ENCODE data around the gene RTL10. TPM values are rescaled to one million over a fixed set of nuclear protein-coding genes. Genes with fewer than 3 reads are reported as not detected.

Gene RTL10
- 10 to 100 TPM in 1 of 4 donors, 1 to 10 TPM in 3; 3.5 to 12.8 (median 5.0) TPM for total RNA-seq

DNA sequence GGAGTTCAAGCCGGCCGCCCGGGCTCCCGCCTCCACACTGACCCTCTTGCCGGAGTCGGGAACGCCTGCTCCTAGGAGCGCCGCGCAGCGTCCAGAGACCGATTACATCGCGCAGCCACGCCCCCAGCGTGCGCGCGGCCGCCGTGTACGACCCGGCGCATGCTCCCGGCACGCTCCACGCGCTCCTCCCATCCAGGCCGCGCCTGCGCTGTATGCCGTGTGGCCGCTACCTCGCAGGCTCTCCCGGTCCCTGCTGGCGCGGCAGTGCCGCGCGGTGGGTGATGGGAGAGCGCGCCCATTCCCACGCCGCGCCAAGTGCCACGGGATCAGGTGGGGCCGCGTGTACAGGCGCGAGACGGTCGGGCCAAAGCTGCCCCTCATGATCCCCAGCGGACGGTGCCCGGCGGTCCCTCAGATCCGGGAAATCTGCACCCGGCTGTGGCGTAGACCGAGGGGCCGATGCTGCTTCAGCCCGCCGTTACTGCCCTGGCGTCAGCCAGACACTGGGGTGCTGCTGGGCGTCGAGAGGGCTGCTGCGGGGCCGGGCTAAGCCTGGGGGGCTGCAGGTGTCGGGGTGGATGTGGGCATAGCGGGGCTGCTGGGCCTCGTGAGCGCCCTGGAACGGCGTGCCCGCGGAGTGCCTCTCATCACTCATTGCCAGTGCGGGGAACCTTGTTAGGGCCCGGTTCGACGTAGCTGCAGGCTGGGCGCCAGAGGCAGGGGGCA is at the start of gene RTL10, which contains the start of gene GNB1L:
RTL10 (minus strand) TSS at position 97 of the 726 bp plus-strand sequence. CDS start 2,613 bp downstream, outside the sequence.
GNB1L (minus strand) TSS at position 97 of the 726 bp plus-strand sequence. CDS start 33,519 bp downstream, outside the sequence.
- Histone ChIP-seq H3K27ac (peak within 1 kb of the TSS; percentile 91 to 98 (median 96)), H3K9me3 (no peaks in the 10 kb centered on the region), H3K4me3 (peak within 1 kb of the TSS; percentile 85 to 98 (median 94)), H3K27me3 (no peaks in the 10 kb centered on the region), H3K4me1 (peaks cover 20 to 31% of the 10 kb centered on the region in 2 donors), H3K36me3 (peaks cover 0 to 20% of the 10 kb centered on the region in 2 donors)
- peak; percentile 96 to 98 for TF ChIP-seq POLR2A (IDR thresholded peaks at IDR 0.05)
- no peak for TF ChIP-seq CTCF (IDR thresholded peaks at IDR 0.05 in 4 of 5, conservative IDR thresholded peaks at IDR 0.05 in 1 of 5)
- in situ Hi-C loops (cut with MboI; ENCODE audit: low sequenced_read_pairs in 4 of 4) = no loop called here
- ATAC-seq (peak; percentile 91), DNase-seq (peak; percentile 94 to 97)
- intact Hi-C loops (cut with DNase I; ENCODE audit: low total_unique reads) = loop anchor here (1.0 to 5.0 kb wide), 5 partner anchors 56 to 167 kb away; partner anchors contain the start of gene TANGO2

GRCh38 chr22:19904174-19904856 is 49.6 kb upstream of the RTL10 start:
- Histone ChIP-seq H3K9me3 (no peaks in the 10 kb centered on the region), H3K4me3 (no peak overlapping the region), H3K27me3 (no peaks in the 10 kb centered on the region), H3K4me1 (no peaks in the 10 kb centered on the region), H3K36me3 (peaks cover 0 to 5% of the 10 kb centered on the region in 2 donors), H3K27ac (no peak overlapping the region)
- intact Hi-C loops (cut with DNase I; ENCODE audit: low total_unique reads) = no loop called here
- no peak for DNase-seq
- TF ChIP-seq POLR2A (IDR thresholded peaks at IDR 0.05) = no peak
- no peak for ATAC-seq
- in situ Hi-C loops (cut with MboI; ENCODE audit: low sequenced_read_pairs in 4 of 4) = no loop called here

DNA sequence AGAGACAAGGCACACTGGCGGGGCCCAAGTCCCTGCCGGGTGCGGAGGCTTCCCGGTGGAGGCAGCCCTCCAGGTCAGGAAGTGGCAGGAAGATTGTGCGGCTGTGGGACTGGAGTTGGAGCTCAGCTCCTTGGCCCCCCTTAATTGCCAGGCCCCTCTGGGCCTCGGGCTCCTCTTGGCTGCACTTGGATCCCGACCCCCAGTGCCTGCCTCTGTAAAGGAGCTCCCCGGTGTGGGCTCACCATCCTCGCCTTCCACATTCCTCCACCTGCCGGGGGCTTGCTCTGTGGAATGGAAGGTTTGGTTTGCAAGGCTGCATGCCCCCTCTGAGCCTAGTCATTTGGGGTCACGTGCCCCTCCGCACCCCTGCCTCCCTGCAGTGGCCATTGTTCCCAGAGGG is 48.8 kb upstream of the RTL10 start:
- H3K27ac ChIP-seq = no peak overlapping the region
- DNase-seq (no peak), ATAC-seq (no peak)
- H3K4me3 ChIP-seq = no peak overlapping the region
- H3K9me3 ChIP-seq = no peaks in the 10 kb centered on the region
- no peak for TF ChIP-seq POLR2A (IDR thresholded peaks at IDR 0.05)
- no peak for TF ChIP-seq CTCF (IDR thresholded peaks at IDR 0.05 in 4 of 5, conservative IDR thresholded peaks at IDR 0.05 in 1 of 5)
- peaks cover 0 to 13% of the 10 kb centered on the region in 2 donors for H3K36me3 ChIP-seq
- intact Hi-C loops (cut with DNase I; ENCODE audit: low total_unique reads) (no loop called here), in situ Hi-C loops (cut with MboI; ENCODE audit: low sequenced_read_pairs in 4 of 4) (no loop called here)
- H3K27me3 ChIP-seq = no peaks in the 10 kb centered on the region
- no peaks in the 10 kb centered on the region for H3K4me1 ChIP-seq

DNA sequence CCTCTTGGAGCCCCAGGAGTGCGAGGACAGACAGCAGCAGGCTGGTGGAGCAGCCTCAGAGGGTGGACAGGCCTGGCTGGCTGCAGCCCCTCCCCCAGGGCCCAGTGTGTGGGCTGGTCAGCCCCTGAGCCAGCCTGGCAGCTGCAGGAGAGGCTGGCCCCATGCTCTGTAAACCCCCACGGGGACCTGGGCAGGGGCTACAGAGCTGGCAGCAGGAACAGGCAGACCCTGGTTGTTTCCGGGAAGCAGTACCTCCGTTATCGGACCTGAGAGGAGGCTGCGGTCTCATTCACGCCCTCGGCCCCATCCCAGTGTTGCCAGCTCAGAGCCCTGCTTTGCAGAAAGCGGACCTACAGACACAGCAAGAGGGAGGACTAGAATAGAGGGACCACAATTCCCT is 48.4 kb upstream of the RTL10 start:
- DNase-seq = no peak
- peaks cover 0 to 8% of the 10 kb centered on the region in 2 donors for H3K36me3 ChIP-seq
- H3K4me3 ChIP-seq = no peak overlapping the region
- H3K27me3 ChIP-seq = no peaks in the 10 kb centered on the region
- H3K9me3 ChIP-seq = no peaks in the 10 kb centered on the region
- intact Hi-C loops (cut with DNase I; ENCODE audit: low total_unique reads) (no loop called here), in situ Hi-C loops (cut with MboI; ENCODE audit: low sequenced_read_pairs in 4 of 4) (no loop called here)
- no peak for TF ChIP-seq CTCF (IDR thresholded peaks at IDR 0.05 in 4 of 5, conservative IDR thresholded peaks at IDR 0.05 in 1 of 5)
- TF ChIP-seq POLR2A (IDR thresholded peaks at IDR 0.05) = no peak
- no peaks in the 10 kb centered on the region for H3K4me1 ChIP-seq
- ATAC-seq = no peak
- H3K27ac ChIP-seq = no peak overlapping the region

- H3K4me3 ChIP-seq = no peak overlapping the region
- no peak for TF ChIP-seq CTCF (IDR thresholded peaks at IDR 0.05 in 4 of 5, conservative IDR thresholded peaks at IDR 0.05 in 1 of 5)
- no peak for TF ChIP-seq POLR2A (IDR thresholded peaks at IDR 0.05)
- no peaks in the 10 kb centered on the region for H3K27me3 ChIP-seq
- peaks cover 0 to 8% of the 10 kb centered on the region in 2 donors for H3K36me3 ChIP-seq
- no peak overlapping the region for H3K27ac ChIP-seq
- no peak for DNase-seq
- no peaks in the 10 kb centered on the region for H3K9me3 ChIP-seq
- intact Hi-C loops (cut with DNase I; ENCODE audit: low total_unique reads) = no loop called here
- in situ Hi-C loops (cut with MboI; ENCODE audit: low sequenced_read_pairs in 4 of 4) = no loop called here
- H3K4me1 ChIP-seq = no peaks in the 10 kb centered on the region
- ATAC-seq = no peak
Measured at GRCh38 chr22:19902245-19902715, 47.6 kb upstream of the RTL10 start.

Data from gastrocnemius medialis (tissue), 4 donors.